Left lung (tissue), 10 donors: ENCODE data around the gene DGKB. TPM values are rescaled to one million over a fixed set of nuclear protein-coding genes. Genes with fewer than 3 reads are reported as not detected.

Experiments used
- ATAC-seq: fragments of 200-7000 bp; cut with Tn5 transposase; one replicate; pipeline ENCODE4 v1.9.1; 2020; ENCODE audit warnings: moderate library complexity
- DNase-seq, 4 donors: peaks; one replicate each; pipeline ENCODE4 v3.0.0-alpha.2; 2013 to 2020
- H3K27ac ChIP-seq, 2 donors: fragments of 200-600 bp; sonication (generic) in 1 of 2; one replicate each; pipeline versions ENCODE4 v1.5.0 to v1.8.0; 2020 to 2021
- H3K27me3 ChIP-seq, 2 donors: fragments of 200-600 bp; sonication (generic) in 1 of 2; one replicate each; pipeline versions ENCODE4 v1.5.0 to v1.8.0; 2020 to 2021
- H3K36me3 ChIP-seq, 2 donors: fragments of 200-600 bp; sonication (generic) in 1 of 2; one replicate each; pipeline versions ENCODE4 v1.5.0 to v1.8.0; 2020 to 2021
- H3K4me1 ChIP-seq, 2 donors: fragments of 200-600 bp; one replicate each; pipeline ENCODE4 v1.8.0; 2021
- H3K4me3 ChIP-seq, 2 donors: fragments of 200-600 bp; sonication (generic) in 1 of 2; one replicate each; pipeline versions ENCODE4 v1.5.0 to v1.8.0; 2020 to 2021; ENCODE audit warnings: mild to moderate bottlenecking in 1 of 2
- H3K9me3 ChIP-seq, 2 donors: fragments of 200-600 bp; sonication (generic) in 1 of 2; one replicate each; pipeline versions ENCODE4 v1.5.0 to v1.8.0; 2020 to 2021
- CTCF ChIP-seq, 2 donors: fragments of 200-600 bp; sonication (generic) in 1 of 2; IDR thresholded peaks; one replicate each; pipeline versions ENCODE4 v1.5.0 to v1.8.0; 2021; ENCODE audit warnings: antibody characterized with exemption in 2 of 2
- intact Hi-C, 2 donors: fragments of 100-400 bp; cut with DNase I; formaldehyde crosslinking; loops; one replicate each; pipeline versions ENCODE4 v1.11.2 to v1.14.2; 2022
- polyA plus RNA-seq, 6 donors: library from polyadenylated mRNA; unstranded; fragments of 120-200 nt; gene quantifications; one replicate each; pipeline ENCODE4 v1.2.1, GENCODE V29; 2013; ENCODE audit not compliant: insufficient read length in 6 of 6
- total RNA-seq, 2 donors: library from RNA; stranded (reverse); fragmentation: NEBNext Ultra II Directional; extraction: Animal tissue kit (Norgen Biotek cat#: 25700); gene quantifications; one replicate each; pipeline ENCODE4 v1.2.1, GENCODE V29; 2021
- donor health status: DM: no; HTN: yes; CAD: no.
- donor health status: DM: no; HTN: no; CAD: no.

Gene DGKB
- total and polyA plus RNA-seq, 8 donors, result 0.15 to 0.31 (median 0.27) TPM; not detected in 1

DNA sequence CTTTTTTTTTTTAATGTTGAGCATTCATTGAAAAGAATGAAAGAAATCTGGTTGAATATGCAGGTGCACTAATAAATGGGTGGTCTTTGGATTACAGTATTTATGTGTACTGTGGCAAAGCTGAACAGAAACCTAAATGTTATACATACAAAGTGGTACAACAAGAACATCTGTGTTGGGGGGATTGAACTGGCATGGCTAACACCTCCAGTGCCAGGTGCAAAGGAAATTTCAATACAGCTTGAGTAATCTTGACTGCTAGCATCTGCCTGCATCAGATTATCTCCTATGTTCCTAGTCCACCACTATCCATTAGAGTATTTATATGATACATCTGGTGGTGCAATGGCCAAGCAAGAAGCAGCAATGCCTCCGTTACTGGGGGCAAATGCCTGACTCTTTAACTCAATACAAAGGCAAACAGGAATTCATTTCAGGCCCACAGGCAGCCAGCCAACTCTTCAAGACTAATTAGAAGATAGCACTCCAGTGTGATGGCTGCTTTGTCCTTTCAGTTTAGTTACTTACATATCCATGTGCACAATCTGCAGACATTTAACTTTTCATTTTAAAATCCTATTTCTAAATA, 692.6 kb downstream of the DGKB start:
- no peaks in the 10 kb centered on the region for H3K9me3 ChIP-seq
- no peak for DNase-seq
- intact Hi-C loops, result no loop called here
- H3K27me3 ChIP-seq, result no peaks in the 10 kb centered on the region
- H3K36me3 ChIP-seq, result no peaks in the 10 kb centered on the region
- no peak for TF ChIP-seq CTCF (IDR thresholded peaks at IDR 0.05)
- no peaks in the 10 kb centered on the region for H3K4me1 ChIP-seq
- no peak overlapping the region for H3K27ac ChIP-seq
- no peak for ATAC-seq
- no peak overlapping the region for H3K4me3 ChIP-seq

DNA sequence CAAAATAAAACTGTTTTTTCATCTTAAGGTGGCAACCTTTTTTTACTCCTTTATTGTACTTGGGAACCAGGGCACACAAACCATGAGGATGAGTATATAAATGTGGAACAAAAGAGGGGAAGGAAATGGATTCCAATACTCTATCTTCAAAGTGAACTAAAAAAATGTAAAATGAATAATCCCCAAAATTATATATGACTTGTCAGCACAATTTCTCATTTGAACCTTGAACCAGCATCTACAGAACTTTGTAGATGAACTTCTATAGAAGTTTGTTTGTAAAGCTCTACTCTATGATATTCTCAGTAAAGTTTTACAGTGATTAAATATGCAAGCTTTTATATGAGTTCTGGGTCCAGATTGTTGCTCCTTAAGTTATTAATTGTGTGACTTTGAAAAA, 694.8 kb downstream of the DGKB start:
- intact Hi-C loops, result no loop called here
- Histone ChIP-seq H3K36me3 (no peaks in the 10 kb centered on the region), H3K9me3 (no peaks in the 10 kb centered on the region), H3K4me1 (no peaks in the 10 kb centered on the region), H3K27ac (no peak overlapping the region), H3K27me3 (no peaks in the 10 kb centered on the region), H3K4me3 (no peak overlapping the region)
- ATAC-seq (no peak), DNase-seq (no peak)
- TF ChIP-seq CTCF (IDR thresholded peaks at IDR 0.05), result no peak

DNA sequence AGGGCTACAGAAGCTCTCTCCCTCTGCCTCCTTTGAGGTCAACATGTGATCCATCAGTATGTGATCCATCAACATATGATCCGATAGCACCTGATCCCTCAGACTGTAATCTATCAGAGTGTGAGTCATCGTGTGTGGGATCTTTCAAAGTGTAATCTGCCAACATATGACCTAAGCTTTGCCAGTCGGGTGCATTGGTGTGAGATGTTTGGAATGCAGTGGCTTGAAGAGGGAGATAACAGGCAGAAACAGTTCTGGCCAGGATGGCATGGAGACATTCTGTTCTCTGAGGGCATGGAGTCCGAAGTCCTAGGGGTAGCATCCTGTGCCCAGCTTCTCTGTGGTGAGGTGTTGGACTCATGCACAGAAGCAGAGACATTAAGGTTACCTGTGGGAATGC, 695.4 kb downstream of the DGKB start:
- no peak for TF ChIP-seq CTCF (IDR thresholded peaks at IDR 0.05)
- Histone ChIP-seq H3K27ac (no peak overlapping the region), H3K9me3 (no peaks in the 10 kb centered on the region), H3K4me3 (no peak overlapping the region), H3K27me3 (no peaks in the 10 kb centered on the region), H3K36me3 (no peaks in the 10 kb centered on the region), H3K4me1 (no peaks in the 10 kb centered on the region)
- ATAC-seq (no peak), DNase-seq (no peak)
- intact Hi-C loops, result no loop called here

DNA sequence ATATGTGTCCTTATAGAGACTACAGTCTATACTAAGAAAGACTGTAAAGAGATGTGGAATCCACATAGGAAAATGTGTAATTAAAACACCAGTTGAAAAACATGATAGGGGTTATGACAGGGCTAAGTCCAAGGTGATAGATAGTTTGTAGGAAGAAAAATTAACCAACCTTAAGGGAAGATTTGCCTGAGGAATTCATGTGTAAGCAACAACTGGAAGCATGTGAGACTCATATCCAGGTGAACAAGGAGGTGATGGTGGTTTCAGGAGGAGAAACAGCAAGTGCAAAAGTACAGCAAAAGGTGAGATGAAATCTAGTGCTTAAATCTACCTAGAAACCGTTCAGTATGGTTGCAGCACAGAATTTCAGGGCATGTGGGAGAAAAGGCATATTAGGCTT, 696.4 kb downstream of the DGKB start:
- no peak for DNase-seq
- no peaks in the 10 kb centered on the region for H3K36me3 ChIP-seq
- H3K27me3 ChIP-seq, result no peaks in the 10 kb centered on the region
- intact Hi-C loops, result no loop called here
- ATAC-seq, result no peak
- H3K27ac ChIP-seq, result no peak overlapping the region
- no peaks in the 10 kb centered on the region for H3K4me1 ChIP-seq
- H3K4me3 ChIP-seq, result no peak overlapping the region
- TF ChIP-seq CTCF (IDR thresholded peaks at IDR 0.05), result no peak
- no peaks in the 10 kb centered on the region for H3K9me3 ChIP-seq

GRCh38 chr7:14201353-14201752, 701.2 kb downstream of the DGKB start:
- DNase-seq (no peak), ATAC-seq (no peak)
- Histone ChIP-seq H3K27ac (no peak overlapping the region), H3K27me3 (no peaks in the 10 kb centered on the region), H3K4me1 (no peaks in the 10 kb centered on the region), H3K36me3 (no peaks in the 10 kb centered on the region), H3K4me3 (no peak overlapping the region), H3K9me3 (no peaks in the 10 kb centered on the region)
- no peak for TF ChIP-seq CTCF (IDR thresholded peaks at IDR 0.05)
- intact Hi-C loops, result no loop called here
